Lower lobe of right lung (tissue), 2 donors: Measurements from ENCODE around the gene LIG3. TPM values are rescaled to one million over a fixed set of nuclear protein-coding genes. Genes with fewer than 3 reads are reported as not detected.
"Not testable (repeated sequence)": the region's sequence is repeated elsewhere in the genome, so short reads cannot be mapped to it uniquely, and the experiment has no call there.

Experiments used
- ATAC-seq, 2 donors: fragments of 200-7000 bp; cut with Tn5 transposase; one replicate each; pipeline ENCODE4 v1.9.1; 2020 to 2022; ENCODE audit warnings: mild to moderate bottlenecking in 2 of 2, moderate library complexity in 2 of 2
- DNase-seq: peaks from one replicate; pipeline ENCODE4 v3.0.0-alpha.2; 2020
- H3K27ac ChIP-seq: fragments of 200-600 bp; one replicate; pipeline ENCODE4 v1.8.0; 2022
- H3K27me3 ChIP-seq: fragments of 200-600 bp; one replicate; pipeline ENCODE4 v1.8.0; 2022; ENCODE audit warnings: low read depth
- H3K36me3 ChIP-seq: fragments of 200-600 bp; one replicate; pipeline ENCODE4 v1.8.0; 2022; ENCODE audit warnings: mild to moderate bottlenecking
- H3K4me1 ChIP-seq: fragments of 200-600 bp; one replicate; pipeline ENCODE4 v1.8.0; 2022
- H3K4me3 ChIP-seq: fragments of 200-600 bp; one replicate; pipeline ENCODE4 v1.8.0; 2022; ENCODE audit warnings: mild to moderate bottlenecking
- H3K9me3 ChIP-seq: fragments of 200-600 bp; one replicate; pipeline ENCODE4 v1.8.0; 2022
- CTCF ChIP-seq: fragments of 200-600 bp; IDR thresholded peaks from one replicate; pipeline ENCODE4 v1.8.0; 2022; ENCODE audit warnings: antibody characterized with exemption, mild to moderate bottlenecking
- intact Hi-C: fragments of 100-400 bp; cut with DNase I; formaldehyde crosslinking; loops from one replicate; pipeline ENCODE4 v1.11.0; 2022
- total RNA-seq: library from RNA; stranded (reverse); fragmentation: NEBNext Ultra II Directional; extraction: Animal tissue kit (Norgen Biotek cat#: 25700); gene quantifications from one replicate; pipeline ENCODE4 v1.2.1, GENCODE V29; 2021
- donor health status: DM: no; HTN: yes; CAD: no; lungs with severe emphysema.

Gene LIG3
- total RNA-seq, 1 donor from 2014 or later = 26.6 TPM

- Histone ChIP-seq H3K4me3 (no peak overlapping the region), H3K9me3 (no peaks in the 10 kb centered on the region), H3K27me3 (no peaks in the 10 kb centered on the region), H3K4me1 (no peaks in the 10 kb centered on the region), H3K27ac (no peak overlapping the region), H3K36me3 (peaks cover 22% of the 10 kb centered on the region)
- ATAC-seq = peak; percentile 13 to 42
- no peak for DNase-seq
- intact Hi-C loops = no loop called here
- TF ChIP-seq CTCF = no peak
Observed at GRCh38 chr17:35028531-35029262, 48.4 kb downstream of the LIG3 start.

GRCh38 chr17:35030780-35031179, 50.5 kb downstream of the LIG3 start:
- no peak for ATAC-seq
- H3K27ac ChIP-seq = no peak overlapping the region

GRCh38 chr17:35038453-35038852, 58.1 kb downstream of the LIG3 start:
- Histone ChIP-seq H3K4me3 (no peak overlapping the region), H3K27me3 (no peaks in the 10 kb centered on the region), H3K36me3 (no peaks in the 10 kb centered on the region), H3K27ac (no peak overlapping the region), H3K4me1 (no peaks in the 10 kb centered on the region), H3K9me3 (no peaks in the 10 kb centered on the region)
- ATAC-seq = no peak
- no peak for TF ChIP-seq CTCF
- intact Hi-C loops = no loop called here
- no peak for DNase-seq

More at GRCh38 chr17:35030780-35031179, 50.5 kb downstream of the LIG3 start:
- no peaks in the 10 kb centered on the region for H3K27me3 ChIP-seq
- H3K4me3 ChIP-seq = no peak overlapping the region
- no peaks in the 10 kb centered on the region for H3K9me3 ChIP-seq
- intact Hi-C loops = no loop called here
- no peak for TF ChIP-seq CTCF
- no peaks in the 10 kb centered on the region for H3K4me1 ChIP-seq
- peaks cover 9% of the 10 kb centered on the region for H3K36me3 ChIP-seq
- DNase-seq = no peak

GRCh38 chr17:35041390-35041789, 61.1 kb downstream of the LIG3 start:
- Histone ChIP-seq H3K4me3 (no peak overlapping the region), H3K27ac (no peak overlapping the region), H3K27me3 (no peaks in the 10 kb centered on the region), H3K36me3 (no peaks in the 10 kb centered on the region), H3K4me1 (peaks cover 13% of the 10 kb centered on the region), H3K9me3 (no peaks in the 10 kb centered on the region)
- intact Hi-C loops = no loop called here
- TF ChIP-seq CTCF = no peak
- no peak for DNase-seq
- no peak for ATAC-seq

GRCh38 chr17:35044181-35044580, 63.9 kb downstream of the LIG3 start:
- intact Hi-C loops = no loop called here
- no peak for TF ChIP-seq CTCF
- Histone ChIP-seq H3K27ac (no peak overlapping the region), H3K36me3 (no peaks in the 10 kb centered on the region), H3K4me1 (peaks cover 17% of the 10 kb centered on the region), H3K9me3 (no peaks in the 10 kb centered on the region), H3K4me3 (no peak overlapping the region), H3K27me3 (no peaks in the 10 kb centered on the region)
- DNase-seq (no peak), ATAC-seq (no peak)

GRCh38 chr17:35045458-35045979, 65.2 kb downstream of the LIG3 start:
- not testable (repeated sequence) for H3K27ac ChIP-seq, DNase-seq
- peaks cover 22% of the 10 kb centered on the region for H3K4me1 ChIP-seq

More at GRCh38 chr17:35045458-35045979, 65.2 kb downstream of the LIG3 start:
- H3K36me3 ChIP-seq, H3K4me3 ChIP-seq, intact Hi-C loops, H3K9me3 ChIP-seq, H3K27me3 ChIP-seq, ATAC-seq: not testable (repeated sequence)
